Fibroblast of mammary gland (primary cell): Measurements from ENCODE around the gene CACHD1.
A peak's percentile ranks its signal among the peaks of the same experiment; 100 is the strongest.

Source experiments
- DNase-seq: peaks from one replicate; pipeline ENCODE4 v3.0.0-alpha.2; 2010; ENCODE audit warnings: low read depth
- H3K4me3 ChIP-seq: 2 replicates; pipeline ENCODE4 v1.5.1; 2011; ENCODE audit warnings: low read depth, mild to moderate bottlenecking, low read length, moderate library complexity; ENCODE audit not compliant: control insufficient read depth
- CTCF ChIP-seq: conservative IDR thresholded peaks from 2 replicates; pipeline ENCODE4 v1.5.1; 2011; ENCODE audit warnings: low read depth, low read length, inconsistent platforms; ENCODE audit not compliant: control insufficient read depth, insufficient read depth

The CACHD1 gene

GRCh38 chr1:64497088-64497883, 27.4 kb downstream of the CACHD1 start:
- H3K4me3 ChIP-seq = no peak overlapping the region
- DNase-seq = peak; percentile 46
- TF ChIP-seq CTCF = no peak

GRCh38 chr1:64498325-64498724, 28.4 kb downstream of the CACHD1 start:
- no peak overlapping the region for H3K4me3 ChIP-seq
- no peak for DNase-seq
- TF ChIP-seq CTCF = no peak

GRCh38 chr1:64499011-64499410, 29.1 kb downstream of the CACHD1 start:
- no peak for TF ChIP-seq CTCF
- no peak for DNase-seq
- H3K4me3 ChIP-seq = no peak overlapping the region

- TF ChIP-seq CTCF = no peak
- H3K4me3 ChIP-seq = no peak overlapping the region
- no peak for DNase-seq
Observed at GRCh38 chr1:64499966-64500365, 30.0 kb downstream of the CACHD1 start.

- TF ChIP-seq CTCF = no peak
- DNase-seq = no peak
- no peak overlapping the region for H3K4me3 ChIP-seq
Observed at GRCh38 chr1:64502083-64502482, 32.2 kb downstream of the CACHD1 start.

- no peak for TF ChIP-seq CTCF
- no peak for DNase-seq
- no peak overlapping the region for H3K4me3 ChIP-seq
Observed at GRCh38 chr1:64502931-64503330, 33.0 kb downstream of the CACHD1 start.
